Transverse colon (tissue), 4 donors: Measurements from ENCODE around the gene MOG. TPM values are rescaled to one million over a fixed set of nuclear protein-coding genes. Genes with fewer than 3 reads are reported as not detected.

Source experiments
- DNase-seq: peaks from one replicate; pipeline ENCODE4 v3.0.0-alpha.2; 2019
- H3K27ac ChIP-seq, 4 donors: fragments of 200-600 bp; sonication (generic); 2 replicates each; pipeline ENCODE4 v1.5.1; 2016 to 2018; ENCODE audit warnings: inconsistent platforms in 4 of 4
- H3K27me3 ChIP-seq: fragments of 200-600 bp; sonication (generic); 2 replicates; pipeline ENCODE4 v1.5.1; 2017; ENCODE audit warnings: inconsistent platforms
- H3K36me3 ChIP-seq, 4 donors: fragments of 200-600 bp; sonication (generic); 2 replicates each; pipeline ENCODE4 v1.5.1; 2017 to 2019; ENCODE audit warnings: inconsistent platforms in 4 of 4
- H3K4me1 ChIP-seq, 4 donors: fragments of 200-600 bp; sonication (generic); 2 replicates each; pipeline ENCODE4 v1.5.1; 2017 to 2020; ENCODE audit warnings: inconsistent platforms in 4 of 4
- H3K4me3 ChIP-seq, 4 donors: fragments of 200-600 bp; sonication (generic); 1 replicate in 1 of 4; 2 replicates in 3 of 4; pipeline versions ENCODE4 v1.5.1 to v1.6.1; 2017 to 2019; ENCODE audit warnings: inconsistent platforms in 4 of 4
- H3K9me3 ChIP-seq, 2 donors: fragments of 200-600 bp; sonication (generic); 2 replicates each; pipeline ENCODE4 v1.5.1; 2017 to 2019; ENCODE audit warnings: inconsistent platforms in 2 of 2
- EP300 ChIP-seq: sonication (generic); formaldehyde crosslinking; IDR thresholded peaks from one replicate; pipeline ENCODE4 v1.6.1; 2017; ENCODE audit warnings: antibody characterized with exemption, low read depth
- POLR2A ChIP-seq: fragments of 450-650 bp; IDR thresholded peaks from one replicate; pipeline ENCODE4 v1.6.1; 2016; ENCODE audit warnings: antibody characterized with exemption, mild to moderate bottlenecking, moderate library complexity
- POLR2AphosphoS5 ChIP-seq, 3 donors: sonication (generic); formaldehyde crosslinking; IDR thresholded peaks; one replicate each; pipeline ENCODE4 v1.6.1; 2016; ENCODE audit warnings: antibody characterized with exemption in 3 of 3
- WGBS, 2 donors: methylation state at CpG; one replicate each; pipeline ENCODE4 v1.1.5; 2018; ENCODE audit warnings: low coverage in 1 of 2; 5-methylcytosine and 5-hydroxymethylcytosine counted together
- in situ Hi-C, 4 donors: fragments of 200-750 bp; cut with MboI; loops; one replicate each; pipeline versions ENCODE4 v1.15.0 to v1.15.1; 2017; ENCODE audit warnings: low sequenced_read_pairs in 3 of 4, low pct_ligation_motif_present in 1 of 4, low pct_unique_long_range_greater_than_20kb in 1 of 4
- intact Hi-C: fragments of 100-400 bp; cut with DNase I; formaldehyde crosslinking; loops from one replicate; pipeline ENCODE4 v1.15.1; 2023; ENCODE audit warnings: low total_unique reads
- total RNA-seq, 4 donors: library from RNA; depleted of rRNA; stranded (reverse); fragments of >200 nt; gene quantifications; one replicate each; pipeline ENCODE4 v1.1.0, GENCODE V29; 2016
- TF ChIP-seq, protein P1 (sequence below), 5 experiments: fragments of 200-600 bp in 3 of 5; fragments of 450-650 bp in 2 of 5; sonication (generic) in 3 of 5; IDR thresholded peaks; 1 replicate in 2 of 5; 2 replicates in 3 of 5; pipeline ENCODE4 v1.5.1; 2016 to 2017; ENCODE audit warnings: antibody characterized with exemption in 5 of 5, inconsistent platforms in 3 of 5, mild to moderate bottlenecking in 2 of 5, moderate library complexity in 1 of 5

Gene MOG
- total RNA-seq, 4 donors from 2014 or later = not detected

DNA sequence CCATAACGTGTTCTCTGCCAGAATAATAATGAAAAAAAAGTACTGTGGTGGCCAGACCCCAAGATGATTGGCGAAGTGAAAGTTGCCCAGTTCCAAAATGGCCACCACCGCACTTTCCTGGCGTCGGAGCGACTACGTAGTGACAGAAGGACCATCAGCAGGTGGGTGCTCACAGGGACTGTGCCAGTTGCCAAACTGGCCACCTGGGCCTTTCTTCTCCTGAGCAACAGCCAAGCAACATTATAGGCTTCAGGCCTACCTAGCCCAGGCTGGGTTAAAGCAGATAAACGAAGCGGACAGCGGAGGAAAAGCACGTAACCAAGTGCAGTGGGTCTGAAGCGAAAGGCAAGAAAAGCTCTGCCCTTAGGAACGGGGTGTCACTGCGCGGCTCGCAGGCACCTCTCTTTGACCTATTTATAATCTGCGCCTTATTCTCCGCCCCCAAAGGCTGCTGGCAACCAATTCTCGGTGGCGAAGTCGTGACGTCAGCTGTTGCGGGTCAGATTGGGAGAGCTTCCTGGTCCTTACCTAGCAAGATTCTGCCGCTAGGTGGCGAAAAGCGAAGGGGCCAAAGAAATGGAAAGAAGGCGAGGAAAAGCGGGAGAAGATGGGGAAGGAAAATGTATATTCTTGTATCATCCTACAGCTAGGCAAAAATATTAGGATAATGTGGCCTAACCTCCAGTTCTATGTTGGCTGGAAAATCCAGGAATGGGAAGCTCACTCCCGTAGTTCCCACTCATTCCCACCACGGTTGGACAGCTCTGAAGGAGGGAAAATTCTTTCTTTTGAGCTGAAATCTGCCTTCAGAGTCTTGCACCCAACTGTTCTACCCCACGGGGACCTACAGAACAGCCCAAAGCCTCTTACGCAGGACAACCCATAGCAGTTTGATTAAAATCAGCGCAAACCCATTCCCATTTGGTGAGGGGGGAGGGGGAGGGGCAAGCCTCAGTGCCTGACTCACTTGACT lies 6.9 kb upstream of the MOG start:
- Histone ChIP-seq H3K9me3 (no peaks in the 10 kb centered on the region), H3K36me3 (no peaks in the 10 kb centered on the region), H3K27ac (peak overlapping the region; percentile 93 to 96 (median 94)), H3K4me3 (peak overlapping the region; percentile 31 to 68 (median 52)), H3K27me3 (peaks cover 7% of the 10 kb centered on the region), H3K4me1 (peaks cover 0 to 14% (median 2%) of the 10 kb centered on the region in 4 donors)
- intact Hi-C loops (no loop called here), in situ Hi-C loops (no loop called here)
- 2 to 4% methylated on average over 10 to 33 of the region's 33 CpGs for WGBS, 2 donors
- peak; percentile 99 for DNase-seq
- TF ChIP-seq EP300 = no peak
- peak; percentile 90 for TF ChIP-seq POLR2A
- peak; percentile 90 to 97 (median 95) for TF ChIP-seq POLR2AphosphoS5 (IDR thresholded peaks at IDR 0.05)
- TF ChIP-seq, protein P1, sequence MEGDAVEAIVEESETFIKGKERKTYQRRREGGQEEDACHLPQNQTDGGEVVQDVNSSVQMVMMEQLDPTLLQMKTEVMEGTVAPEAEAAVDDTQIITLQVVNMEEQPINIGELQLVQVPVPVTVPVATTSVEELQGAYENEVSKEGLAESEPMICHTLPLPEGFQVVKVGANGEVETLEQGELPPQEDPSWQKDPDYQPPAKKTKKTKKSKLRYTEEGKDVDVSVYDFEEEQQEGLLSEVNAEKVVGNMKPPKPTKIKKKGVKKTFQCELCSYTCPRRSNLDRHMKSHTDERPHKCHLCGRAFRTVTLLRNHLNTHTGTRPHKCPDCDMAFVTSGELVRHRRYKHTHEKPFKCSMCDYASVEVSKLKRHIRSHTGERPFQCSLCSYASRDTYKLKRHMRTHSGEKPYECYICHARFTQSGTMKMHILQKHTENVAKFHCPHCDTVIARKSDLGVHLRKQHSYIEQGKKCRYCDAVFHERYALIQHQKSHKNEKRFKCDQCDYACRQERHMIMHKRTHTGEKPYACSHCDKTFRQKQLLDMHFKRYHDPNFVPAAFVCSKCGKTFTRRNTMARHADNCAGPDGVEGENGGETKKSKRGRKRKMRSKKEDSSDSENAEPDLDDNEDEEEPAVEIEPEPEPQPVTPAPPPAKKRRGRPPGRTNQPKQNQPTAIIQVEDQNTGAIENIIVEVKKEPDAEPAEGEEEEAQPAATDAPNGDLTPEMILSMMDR (IDR thresholded peaks at IDR 0.05) = peak; percentile 89 to 97 (median 95)

DNA sequence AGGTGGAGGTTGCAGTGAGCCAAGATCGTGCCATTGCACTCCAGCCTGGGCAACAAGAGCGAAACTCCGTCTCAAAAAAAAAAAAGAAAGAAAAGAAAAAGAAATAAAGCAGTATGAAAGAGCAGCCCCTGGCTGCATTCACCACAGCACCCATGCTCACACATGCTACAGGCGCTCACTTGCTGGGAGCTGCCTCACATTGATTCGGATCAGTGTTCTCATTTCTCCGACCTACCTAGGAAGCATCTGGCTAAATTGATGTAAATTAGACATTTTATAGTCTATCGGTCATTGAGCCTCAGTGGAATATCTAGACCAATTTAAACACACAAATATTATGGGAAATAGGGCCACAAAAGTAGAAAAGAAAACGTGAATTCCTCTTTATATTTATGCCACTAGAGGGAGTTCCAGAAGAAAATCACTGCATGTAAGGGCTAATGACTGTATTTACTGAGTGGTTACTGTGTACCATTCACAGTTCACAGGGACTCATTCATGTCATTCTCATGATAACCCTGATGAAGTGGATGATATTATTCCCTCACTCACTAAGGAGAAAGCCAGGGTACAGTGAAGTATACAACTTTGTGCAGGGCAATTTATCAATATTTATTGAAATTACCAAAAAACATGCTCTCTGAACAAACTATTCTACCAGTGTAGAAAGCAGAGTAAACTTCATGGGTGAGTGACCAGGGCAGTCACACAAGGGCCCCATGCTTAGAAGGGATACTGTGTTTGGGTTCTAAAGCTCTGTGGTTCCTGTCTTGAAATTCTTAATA lies 5.3 kb upstream of the MOG start:
- no peak overlapping the region for H3K27ac ChIP-seq
- H3K9me3 ChIP-seq = no peaks in the 10 kb centered on the region
- H3K4me1 ChIP-seq = peaks cover 0 to 14% (median 5%) of the 10 kb centered on the region in 4 donors
- intact Hi-C loops = no loop called here
- peaks cover 7% of the 10 kb centered on the region for H3K27me3 ChIP-seq
- no peak for TF ChIP-seq POLR2A
- TF ChIP-seq, protein P1 (IDR thresholded peaks at IDR 0.05) = peak; percentile 47 to 66 (median 57)
- H3K4me3 ChIP-seq = no peak overlapping the region
- in situ Hi-C loops = no loop called here
- DNase-seq = no peak
- WGBS, 2 donors = 56 to 62% methylated on average over 8 of the region's 8 CpGs
- no peaks in the 10 kb centered on the region for H3K36me3 ChIP-seq

DNA sequence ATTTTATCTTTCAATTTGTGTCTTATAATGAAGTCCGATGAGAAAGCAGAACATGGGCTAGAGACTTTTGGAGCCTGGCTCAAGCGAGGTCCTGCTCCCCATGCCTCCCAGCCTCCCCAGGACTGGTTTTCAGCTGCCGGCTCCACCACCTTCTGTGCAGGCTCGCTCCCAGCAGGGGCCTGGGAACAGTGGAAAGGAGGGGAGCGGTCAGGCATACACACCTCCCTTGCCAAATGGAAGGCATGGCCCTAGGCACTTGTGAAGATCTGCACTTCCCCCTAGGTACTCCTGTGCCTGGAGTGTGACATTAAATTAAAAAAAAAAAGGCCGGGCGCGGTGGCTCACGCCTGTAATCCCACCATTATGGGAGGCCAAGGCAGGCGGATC lies 4.7 kb upstream of the MOG start:
- intact Hi-C loops (no loop called here), in situ Hi-C loops (no loop called here)
- TF ChIP-seq POLR2A = no peak
- no peak for TF ChIP-seq EP300
- TF ChIP-seq, protein P1 (IDR thresholded peaks at IDR 0.05) = no peak
- no peak for TF ChIP-seq POLR2AphosphoS5 (IDR thresholded peaks at IDR 0.05)
- H3K4me3 ChIP-seq = no peak overlapping the region
- no peaks in the 10 kb centered on the region for H3K9me3 ChIP-seq
- H3K36me3 ChIP-seq = no peaks in the 10 kb centered on the region
- DNase-seq = no peak
- H3K27ac ChIP-seq = no peak overlapping the region
- H3K4me1 ChIP-seq = peaks cover 0 to 14% (median 5%) of the 10 kb centered on the region in 4 donors
- 60 to 88% methylated on average over 2 to 10 of the region's 10 CpGs for WGBS, 2 donors
- H3K27me3 ChIP-seq = peaks cover 7% of the 10 kb centered on the region

DNA sequence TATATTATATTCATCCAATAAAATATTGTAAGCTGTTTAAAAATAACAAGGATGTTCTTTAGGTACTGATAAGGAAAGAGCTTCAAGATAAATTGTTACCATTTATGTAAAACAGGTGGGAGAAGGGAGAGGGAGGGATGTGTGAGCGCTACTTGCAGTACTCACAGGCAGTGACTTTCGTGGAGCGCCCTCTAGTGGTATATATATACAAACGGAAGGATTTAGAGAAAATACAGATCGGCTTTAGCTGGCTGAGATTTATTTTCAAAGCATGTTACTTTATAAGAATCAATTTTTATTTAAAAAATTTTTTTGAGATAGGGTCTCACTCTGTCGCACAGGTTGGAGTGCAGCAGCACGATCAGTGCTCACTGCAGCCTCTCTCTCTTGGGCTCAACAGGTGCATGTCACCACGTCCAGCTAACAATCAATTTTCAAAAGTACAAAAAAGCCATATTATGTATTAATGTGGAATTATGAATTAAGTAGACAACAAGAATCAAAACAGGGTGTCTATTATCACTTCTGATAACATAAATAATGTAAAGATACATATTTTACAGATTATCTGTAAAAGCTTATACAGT lies 3.3 kb upstream of the MOG start:
- 11 to 17% methylated on average over 8 of the region's 8 CpGs for WGBS, 2 donors

More for the DNA sequence above, 3.3 kb upstream of the MOG start:
- Histone ChIP-seq H3K9me3 (no peaks in the 10 kb centered on the region), H3K27ac (no peak overlapping the region), H3K27me3 (peaks cover 11% of the 10 kb centered on the region), H3K36me3 (no peaks in the 10 kb centered on the region), H3K4me3 (no peak overlapping the region), H3K4me1 (peaks cover 0 to 14% (median 5%) of the 10 kb centered on the region in 4 donors)
- in situ Hi-C loops (no loop called here), intact Hi-C loops (no loop called here)
- TF ChIP-seq POLR2A = no peak
- TF ChIP-seq, protein P1 (IDR thresholded peaks at IDR 0.05) = peak; percentile 47 to 90 (median 84)
- no peak for TF ChIP-seq EP300
- no peak for TF ChIP-seq POLR2AphosphoS5 (IDR thresholded peaks at IDR 0.05)
- DNase-seq = peak; percentile 23
